Muscle of leg (tissue), 11 donors: ENCODE results near the gene ADPGK. TPM values are rescaled to one million over a fixed set of nuclear protein-coding genes. Genes with fewer than 3 reads are reported as not detected.

Experiments used
- DNase-seq: peaks from one replicate; pipeline ENCODE4 v3.0.0; 2013
- H3K27ac ChIP-seq: one replicate; pipeline ENCODE4 v1.5.1; 2013; ENCODE audit warnings: mild to moderate bottlenecking, low read length, control low read depth
- H3K27me3 ChIP-seq: one replicate; pipeline ENCODE4 v1.6.1; 2013; ENCODE audit warnings: low read length; ENCODE audit not compliant: control insufficient read depth, insufficient read depth
- H3K36me3 ChIP-seq: one replicate; pipeline ENCODE4 v1.6.1; 2013; ENCODE audit warnings: low read length; ENCODE audit not compliant: control insufficient read depth, insufficient read depth
- H3K4me1 ChIP-seq: one replicate; pipeline ENCODE4 v1.6.1; 2013; ENCODE audit warnings: low read length; ENCODE audit not compliant: control insufficient read depth, insufficient read depth
- H3K4me3 ChIP-seq: one replicate; pipeline ENCODE4 v1.5.1; 2013; ENCODE audit warnings: low read length, control low read depth
- H3K9me3 ChIP-seq: replicated peaks from 2 replicates; pipeline ENCODE4 v1.6.1; 2013; ENCODE audit warnings: low read depth, low read length; ENCODE audit not compliant: control insufficient read depth
- WGBS: methylation state at CpG from one replicate; pipeline ENCODE4 v1.1.5; 2013; ENCODE audit warnings: missing lambda C conversion rate; ENCODE audit not compliant: insufficient coverage; 5-methylcytosine and 5-hydroxymethylcytosine counted together
- polyA plus RNA-seq, 8 donors: library from polyadenylated mRNA; unstranded; fragments of 120-200 nt; gene quantifications; one replicate each; pipeline versions ENCODE4 v1.2.1 to v1.2.3, GENCODE V29; 2013; ENCODE audit warnings: inconsistent platforms in 1 of 8, low replicate concordance in 1 of 8; ENCODE audit not compliant: insufficient read length in 8 of 8, insufficient read depth in 1 of 8
- total RNA-seq: library from RNA; stranded (reverse); fragments of 120-200 nt; gene quantifications from one replicate; pipeline ENCODE4 v1.2.4, GENCODE V29; 2013

Gene ADPGK
- total and polyA plus RNA-seq, 9 donors = 29.7 to 44.5 (median 36.3) TPM

DNA sequence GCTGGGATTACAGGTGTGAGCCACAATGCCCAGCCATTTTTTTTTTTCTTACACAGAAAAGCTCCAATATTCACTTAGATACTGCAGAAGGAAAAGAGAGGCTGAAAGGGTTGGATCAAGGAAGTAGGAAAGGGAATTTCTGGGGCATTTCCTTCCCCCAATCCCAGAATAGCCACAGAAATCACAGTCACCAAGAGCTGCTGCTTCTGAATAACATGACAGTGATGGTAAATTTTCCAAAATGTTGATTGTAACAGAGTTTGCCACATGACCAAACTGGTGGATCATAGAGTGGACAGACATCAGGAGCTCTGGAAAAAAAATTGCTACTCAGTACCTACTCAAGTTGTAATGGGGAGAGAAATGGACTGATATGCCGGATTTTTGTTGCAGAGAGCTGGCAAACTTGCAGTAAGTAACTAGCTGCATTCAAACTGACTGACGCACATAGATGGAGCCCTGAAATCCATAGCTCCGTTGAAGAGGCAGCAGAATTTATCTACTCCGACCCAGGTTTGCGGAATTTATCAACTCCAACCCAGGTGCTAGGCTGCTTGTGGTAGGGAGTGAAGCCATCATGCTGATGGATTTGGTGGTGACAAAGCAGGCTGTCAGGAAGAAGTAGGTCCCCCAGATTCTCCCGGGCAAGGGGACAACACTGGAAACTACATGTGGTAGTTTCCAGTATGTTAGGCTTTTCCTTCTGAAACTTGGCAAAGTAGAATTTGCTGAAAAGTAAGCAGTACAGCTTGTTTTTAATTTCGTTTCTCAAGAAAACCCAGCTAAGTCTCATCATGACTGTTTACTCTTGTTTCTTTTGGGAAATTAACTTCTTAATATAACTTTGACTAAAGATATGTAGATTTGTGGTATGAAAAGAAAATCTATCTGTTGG is 10.5 kb upstream of the ADPGK start:
- H3K36me3 ChIP-seq = no peaks in the 10 kb centered on the region
- H3K9me3 ChIP-seq = no peaks in the 10 kb centered on the region
- peaks cover 9% of the 10 kb centered on the region for H3K4me1 ChIP-seq
- 68% methylated on average over 4 of the region's 7 CpGs for WGBS
- no peak overlapping the region for H3K27ac ChIP-seq
- no peak overlapping the region for H3K4me3 ChIP-seq
- H3K27me3 ChIP-seq = peaks cover 12% of the 10 kb centered on the region
- DNase-seq = no peak

DNA sequence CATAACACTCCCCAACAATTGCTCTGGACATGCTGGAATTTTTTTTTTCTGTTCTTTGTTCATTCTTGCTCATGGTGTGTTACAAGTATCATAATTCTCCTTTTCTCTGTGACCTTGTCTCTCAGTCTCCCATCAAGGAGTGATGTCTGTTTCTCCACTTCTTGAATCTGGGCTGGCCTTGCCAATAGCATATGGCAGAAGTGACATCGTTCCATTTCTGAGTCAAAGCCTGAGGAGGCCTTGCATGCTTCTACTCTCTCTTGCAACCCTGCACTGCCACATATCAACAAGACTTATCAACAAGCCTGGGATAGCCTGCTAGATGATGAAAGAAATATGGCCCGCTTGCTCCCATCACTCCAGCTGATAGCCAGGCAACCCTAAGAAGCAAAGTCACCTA is 8.9 kb upstream of the ADPGK start:
- Histone ChIP-seq H3K9me3 (no peaks in the 10 kb centered on the region), H3K27me3 (peaks cover 12% of the 10 kb centered on the region), H3K4me3 (no peak overlapping the region), H3K36me3 (no peaks in the 10 kb centered on the region), H3K4me1 (peaks cover 9% of the 10 kb centered on the region), H3K27ac (no peak overlapping the region)
- no CpG with 5 or more reads among the region's 2 CpGs for WGBS
- DNase-seq = no peak

DNA sequence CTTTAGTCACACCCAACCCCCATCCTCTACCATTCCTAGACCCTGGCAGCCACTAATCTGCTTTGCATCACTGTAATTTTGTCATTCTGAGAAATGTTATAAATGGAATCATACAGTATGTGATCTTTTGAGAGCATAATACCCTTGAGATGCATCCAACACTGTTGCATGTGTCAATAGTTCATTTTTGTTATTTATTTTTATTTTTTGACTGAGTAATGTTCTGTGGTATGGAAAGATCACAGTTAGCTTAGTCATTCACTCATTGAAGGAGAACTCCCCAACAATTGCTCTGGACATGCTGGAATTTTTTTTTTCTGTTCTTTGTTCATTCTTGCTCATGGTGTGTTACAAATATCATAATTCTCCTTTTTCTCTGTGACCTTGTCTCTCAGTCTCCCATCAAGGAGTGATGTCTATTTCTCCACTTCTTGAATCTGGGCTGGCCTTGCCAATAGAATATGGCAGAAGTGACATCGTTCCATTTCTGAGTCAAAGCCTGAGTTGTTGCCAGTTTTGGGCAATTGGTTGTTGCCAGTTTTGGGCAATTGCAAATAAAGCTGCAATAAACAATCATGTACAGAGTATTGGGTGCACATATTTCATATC is 6.8 kb upstream of the ADPGK start:
- H3K27me3 ChIP-seq = peaks cover 2% of the 10 kb centered on the region
- no peak for DNase-seq
- no CpG with 5 or more reads among the region's 1 CpG for WGBS

DNA sequence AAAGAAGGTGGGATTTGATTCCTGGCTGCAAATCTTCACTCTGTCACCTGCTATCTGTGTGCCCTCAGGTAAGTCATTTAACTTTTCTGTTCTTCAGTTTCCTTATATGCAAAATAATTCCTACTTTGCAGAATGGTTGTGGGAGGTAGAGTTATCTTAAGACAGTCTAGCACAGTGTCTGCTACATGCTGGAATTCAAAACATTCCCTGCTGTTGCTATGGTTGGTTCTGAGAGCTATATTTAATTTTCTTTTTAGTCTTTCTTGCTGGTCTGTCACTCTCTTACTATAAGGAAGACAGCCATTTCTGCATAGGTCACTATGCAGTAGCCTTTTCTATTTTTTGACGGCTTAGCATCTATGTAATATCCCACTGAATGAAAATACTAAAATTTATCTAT is 4.0 kb upstream of the ADPGK start:
- peaks cover 12% of the 10 kb centered on the region for H3K4me1 ChIP-seq

More for the DNA sequence above, 6.8 kb upstream of the ADPGK start:
- Histone ChIP-seq H3K27ac (no peak overlapping the region), H3K9me3 (no peaks in the 10 kb centered on the region), H3K36me3 (no peaks in the 10 kb centered on the region), H3K4me1 (no peaks in the 10 kb centered on the region), H3K4me3 (no peak overlapping the region)

DNA sequence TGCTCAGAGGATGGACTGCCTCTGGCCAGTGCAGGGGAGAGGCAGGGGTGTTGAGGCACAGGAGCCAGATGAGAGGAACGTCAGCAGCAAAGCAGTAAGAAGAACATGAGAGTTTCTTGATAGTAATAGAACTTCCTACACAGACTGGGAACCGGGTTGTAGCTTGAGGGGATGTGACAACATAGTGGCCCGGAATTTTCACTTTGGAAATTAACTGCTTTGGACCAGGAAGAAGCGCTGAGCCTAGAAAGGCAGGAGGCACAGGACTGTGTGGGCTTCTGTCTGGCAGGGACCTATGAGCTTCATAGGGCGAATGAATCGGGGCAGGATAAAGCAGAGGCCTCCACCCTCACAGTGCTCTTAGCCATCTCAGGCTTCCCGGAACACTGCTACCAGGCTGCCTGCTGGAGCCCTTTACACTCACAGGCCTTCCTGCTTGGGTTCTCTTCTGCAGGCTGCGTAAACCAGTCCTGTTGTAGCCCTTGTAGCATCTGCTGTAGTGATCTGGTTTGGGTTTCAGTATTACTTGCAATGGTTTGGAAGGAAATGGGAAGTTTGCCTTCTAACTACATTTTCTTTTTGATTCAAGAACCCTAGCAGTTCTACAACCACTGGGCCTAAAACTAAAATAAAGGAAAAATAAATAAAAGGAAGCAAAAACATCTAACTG is 3.3 kb upstream of the ADPGK start:
- 82% methylated on average over 4 of the region's 8 CpGs for WGBS
- H3K27ac ChIP-seq = no peak overlapping the region
- H3K36me3 ChIP-seq = peaks cover 1% of the 10 kb centered on the region
- H3K4me3 ChIP-seq = no peak overlapping the region
- H3K27me3 ChIP-seq = no peaks in the 10 kb centered on the region
- no peak for DNase-seq
- H3K9me3 ChIP-seq = no peaks in the 10 kb centered on the region
- H3K4me1 ChIP-seq = peaks cover 18% of the 10 kb centered on the region

More for the DNA sequence above, 4.0 kb upstream of the ADPGK start:
- Histone ChIP-seq H3K4me3 (no peak overlapping the region), H3K9me3 (no peaks in the 10 kb centered on the region), H3K27me3 (peaks cover under 1% of the 10 kb centered on the region), H3K36me3 (no peaks in the 10 kb centered on the region), H3K27ac (no peak overlapping the region)
- no peak for DNase-seq
- WGBS = no CpG with 5 or more reads among the region's 1 CpG

DNA sequence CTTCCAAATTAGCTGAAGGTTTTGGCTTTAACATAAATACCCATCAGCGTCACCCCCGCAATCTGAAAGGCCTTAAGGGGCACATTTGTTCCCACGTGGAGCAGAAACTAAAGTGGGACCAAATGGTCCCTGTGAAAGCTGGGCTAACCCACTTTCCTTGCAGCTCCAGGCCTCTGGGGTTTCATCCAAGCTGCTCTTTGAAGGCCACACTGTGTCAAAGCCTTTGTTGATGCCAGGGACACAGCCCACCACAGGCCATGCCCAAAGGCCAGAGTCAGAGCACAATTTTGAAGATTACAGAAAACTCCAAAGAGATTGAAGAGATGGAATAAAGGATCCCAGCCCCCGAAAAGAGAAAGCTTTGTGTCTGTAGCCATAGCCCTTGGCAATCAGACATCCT is 2.7 kb upstream of the ADPGK start:
- H3K27ac ChIP-seq = no peak overlapping the region

DNA sequence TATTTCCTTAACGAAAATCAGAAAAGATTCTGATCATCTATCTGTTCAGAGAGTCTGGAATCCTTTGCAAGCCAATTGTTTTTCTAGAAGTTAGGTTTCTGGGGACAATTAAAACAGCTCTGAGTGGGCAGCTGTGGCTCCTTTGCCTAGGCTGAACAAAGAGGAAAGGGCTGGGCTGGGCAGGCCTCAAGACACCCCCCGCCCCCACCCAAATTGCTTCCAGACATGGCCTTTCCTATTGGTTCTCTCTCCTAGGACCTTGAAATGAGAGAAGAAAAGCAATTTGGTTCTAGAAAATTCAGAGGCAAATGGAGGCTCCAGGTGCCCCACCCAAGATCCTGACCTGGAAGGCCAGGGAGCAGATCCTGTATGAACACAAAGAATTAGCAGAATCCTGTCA is 2.3 kb upstream of the ADPGK start:
- Histone ChIP-seq H3K27ac (no peak overlapping the region), H3K27me3 (no peaks in the 10 kb centered on the region), H3K4me3 (no peak overlapping the region), H3K4me1 (peaks cover 18% of the 10 kb centered on the region), H3K36me3 (peaks cover 5% of the 10 kb centered on the region), H3K9me3 (no peaks in the 10 kb centered on the region)
- no peak for DNase-seq
- no CpG with 5 or more reads among the region's 2 CpGs for WGBS

More for the DNA sequence above, 2.7 kb upstream of the ADPGK start:
- peaks cover 18% of the 10 kb centered on the region for H3K4me1 ChIP-seq
- no peak overlapping the region for H3K4me3 ChIP-seq
- no peak for DNase-seq
- WGBS = 56% methylated on average over 3 of the region's 4 CpGs
- H3K27me3 ChIP-seq = no peaks in the 10 kb centered on the region
- peaks cover 3% of the 10 kb centered on the region for H3K36me3 ChIP-seq
- no peaks in the 10 kb centered on the region for H3K9me3 ChIP-seq

DNA sequence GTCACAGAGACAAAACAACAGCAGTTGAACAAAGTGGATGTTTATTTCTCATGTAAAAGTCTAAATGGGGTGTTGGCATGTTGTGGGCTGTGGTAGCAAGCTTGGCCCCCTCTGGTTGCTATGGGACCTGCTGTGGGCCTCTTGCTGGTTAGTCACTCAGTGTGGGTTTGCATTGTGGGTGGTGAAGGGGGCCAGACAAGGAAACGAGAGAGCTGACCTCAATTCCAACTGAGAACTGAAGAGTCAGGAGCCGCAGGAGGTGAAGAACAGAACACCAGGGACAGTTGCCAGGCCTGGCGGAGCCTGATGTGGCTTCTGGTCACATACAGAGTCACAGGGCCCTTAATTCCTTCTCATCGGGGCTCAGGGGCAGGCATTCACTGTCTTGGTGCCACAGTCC is 1.9 kb upstream of the ADPGK start:
- H3K27ac ChIP-seq = no peak overlapping the region
- peak; percentile 15 for DNase-seq
- WGBS = 59% methylated on average over 4 of the region's 4 CpGs

DNA sequence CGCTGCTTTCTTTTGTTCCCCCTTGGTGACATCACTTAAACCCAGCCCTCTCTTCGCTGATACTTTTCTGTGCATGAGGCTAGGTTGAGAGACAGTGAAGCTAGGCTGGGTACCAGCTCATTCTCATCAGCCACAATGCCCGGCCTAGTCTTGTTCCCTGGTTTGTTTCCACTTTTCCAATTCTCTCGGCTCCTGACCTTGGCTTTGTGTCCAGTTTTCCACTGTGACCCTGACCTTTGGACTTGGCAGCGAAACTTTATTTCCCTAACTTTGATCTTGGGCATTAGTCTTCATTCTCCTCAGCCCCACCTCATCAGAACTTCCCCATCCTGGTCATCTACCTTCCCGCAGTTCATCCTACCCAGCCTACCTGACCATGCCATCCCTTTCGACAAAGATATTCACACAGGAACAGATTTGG is 908 bp upstream of the ADPGK start:
- WGBS = 65% methylated on average over 6 of the region's 7 CpGs
- peaks cover 18% of the 10 kb centered on the region for H3K4me1 ChIP-seq

More for the DNA sequence above, 1.9 kb upstream of the ADPGK start:
- Histone ChIP-seq H3K27me3 (no peaks in the 10 kb centered on the region), H3K4me3 (no peak overlapping the region), H3K9me3 (no peaks in the 10 kb centered on the region), H3K4me1 (peaks cover 18% of the 10 kb centered on the region), H3K36me3 (peaks cover 5% of the 10 kb centered on the region)

More for the DNA sequence above, 908 bp upstream of the ADPGK start:
- H3K36me3 ChIP-seq = peaks cover 5% of the 10 kb centered on the region
- DNase-seq = no peak
- no peaks in the 10 kb centered on the region for H3K27me3 ChIP-seq
- H3K27ac ChIP-seq = peak overlapping the region; percentile 97
- H3K9me3 ChIP-seq = no peaks in the 10 kb centered on the region
- H3K4me3 ChIP-seq = peak overlapping the region; percentile 74
